ENCODE measurements around the gene ST6GALNAC4. TPM values are rescaled to one million over a fixed set of nuclear protein-coding genes. Genes with fewer than 3 reads are reported as not detected.

ST6GALNAC4 gene
- total RNA-seq, 4 donors from 2014 or later, result 16.7 to 66.1 (median 47.3) TPM

DNA sequence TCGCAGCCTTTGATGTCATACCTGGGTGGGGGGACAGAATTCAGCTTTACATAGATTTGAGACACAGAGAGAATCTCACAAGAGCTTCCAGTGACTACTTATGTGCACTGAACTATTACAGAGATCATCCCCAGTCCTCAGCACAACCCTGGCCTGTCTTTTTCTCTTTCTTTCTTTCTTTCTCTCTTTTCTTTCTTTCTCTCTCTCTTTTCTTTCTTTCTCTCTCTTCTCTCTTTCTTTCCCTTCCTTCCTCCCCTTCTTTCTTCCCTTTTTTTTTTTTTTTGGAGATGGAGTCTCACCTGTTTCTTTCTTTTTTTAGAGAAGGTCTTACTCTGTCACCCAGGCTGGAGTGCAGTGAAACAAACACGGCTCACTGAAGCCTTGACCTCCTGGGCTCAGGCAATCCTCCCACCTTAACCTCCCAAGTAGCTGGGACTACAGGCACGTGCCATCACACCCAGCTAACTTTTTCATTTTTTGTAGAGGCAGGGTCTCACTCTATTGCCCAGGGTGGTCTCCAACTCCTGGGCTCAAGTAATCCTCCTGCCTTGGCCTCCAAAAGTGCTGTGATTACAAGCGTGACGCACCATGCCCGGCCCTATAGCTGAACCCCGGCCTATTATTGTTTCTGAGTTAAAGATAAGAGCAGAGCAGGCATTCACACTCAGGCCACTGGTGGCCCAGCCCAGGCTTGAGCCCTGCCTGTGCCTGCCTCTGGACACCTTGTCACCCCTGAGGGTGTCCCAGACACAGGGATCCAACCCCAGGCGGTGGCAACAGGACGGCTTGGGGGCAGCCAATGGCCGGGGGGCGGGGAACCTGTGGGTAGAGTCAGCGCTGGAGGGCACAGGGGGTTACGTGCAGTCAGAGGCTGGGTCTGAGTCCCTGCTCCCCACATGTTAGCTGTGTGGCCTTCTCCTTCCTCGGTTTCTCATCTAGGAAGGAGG lies 9.4 kb upstream of the ST6GALNAC4 start:
- in situ Hi-C loops (cut with MboI; ENCODE audit: low pct_ligation_motif_present in 1 of 4, low pct_unique_long_range_greater_than_20kb in 1 of 4, low sequenced_read_pairs in 3 of 4), result loop anchor here in 2 of 4 donors (10.0 kb wide), 1 partner anchor 331 kb away; no protein-coding TSS in a partner anchor
- H3K27me3 ChIP-seq, result peaks cover 81% of the 10 kb centered on the region
- H3K27ac ChIP-seq, result no peak overlapping the region
- no peaks in the 10 kb centered on the region for H3K9me3 ChIP-seq
- no peak for DNase-seq
- H3K4me1 ChIP-seq, result peaks cover 12 to 43% (median 36%) of the 10 kb centered on the region in 4 donors
- no peaks in the 10 kb centered on the region for H3K36me3 ChIP-seq
- TF ChIP-seq EP300 (IDR thresholded peaks at IDR 0.05; ENCODE audit: low read depth), result no peak
- TF ChIP-seq POLR2AphosphoS5 (IDR thresholded peaks at IDR 0.05), result no peak
- TF ChIP-seq POLR2A (IDR thresholded peaks at IDR 0.05), result no peak
- TF ChIP-seq, protein P1, sequence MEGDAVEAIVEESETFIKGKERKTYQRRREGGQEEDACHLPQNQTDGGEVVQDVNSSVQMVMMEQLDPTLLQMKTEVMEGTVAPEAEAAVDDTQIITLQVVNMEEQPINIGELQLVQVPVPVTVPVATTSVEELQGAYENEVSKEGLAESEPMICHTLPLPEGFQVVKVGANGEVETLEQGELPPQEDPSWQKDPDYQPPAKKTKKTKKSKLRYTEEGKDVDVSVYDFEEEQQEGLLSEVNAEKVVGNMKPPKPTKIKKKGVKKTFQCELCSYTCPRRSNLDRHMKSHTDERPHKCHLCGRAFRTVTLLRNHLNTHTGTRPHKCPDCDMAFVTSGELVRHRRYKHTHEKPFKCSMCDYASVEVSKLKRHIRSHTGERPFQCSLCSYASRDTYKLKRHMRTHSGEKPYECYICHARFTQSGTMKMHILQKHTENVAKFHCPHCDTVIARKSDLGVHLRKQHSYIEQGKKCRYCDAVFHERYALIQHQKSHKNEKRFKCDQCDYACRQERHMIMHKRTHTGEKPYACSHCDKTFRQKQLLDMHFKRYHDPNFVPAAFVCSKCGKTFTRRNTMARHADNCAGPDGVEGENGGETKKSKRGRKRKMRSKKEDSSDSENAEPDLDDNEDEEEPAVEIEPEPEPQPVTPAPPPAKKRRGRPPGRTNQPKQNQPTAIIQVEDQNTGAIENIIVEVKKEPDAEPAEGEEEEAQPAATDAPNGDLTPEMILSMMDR (IDR thresholded peaks at IDR 0.05), result no peak
- peak overlapping the region in 1 of 4 donors; percentile 30 for H3K4me3 ChIP-seq
- intact Hi-C loops (cut with DNase I; ENCODE audit: low total_unique reads), result no loop called here
- WGBS, 2 donors (ENCODE audit: low coverage in 1 of 2), result 50 to 58% methylated on average over 2 to 11 of the region's 14 CpGs

DNA sequence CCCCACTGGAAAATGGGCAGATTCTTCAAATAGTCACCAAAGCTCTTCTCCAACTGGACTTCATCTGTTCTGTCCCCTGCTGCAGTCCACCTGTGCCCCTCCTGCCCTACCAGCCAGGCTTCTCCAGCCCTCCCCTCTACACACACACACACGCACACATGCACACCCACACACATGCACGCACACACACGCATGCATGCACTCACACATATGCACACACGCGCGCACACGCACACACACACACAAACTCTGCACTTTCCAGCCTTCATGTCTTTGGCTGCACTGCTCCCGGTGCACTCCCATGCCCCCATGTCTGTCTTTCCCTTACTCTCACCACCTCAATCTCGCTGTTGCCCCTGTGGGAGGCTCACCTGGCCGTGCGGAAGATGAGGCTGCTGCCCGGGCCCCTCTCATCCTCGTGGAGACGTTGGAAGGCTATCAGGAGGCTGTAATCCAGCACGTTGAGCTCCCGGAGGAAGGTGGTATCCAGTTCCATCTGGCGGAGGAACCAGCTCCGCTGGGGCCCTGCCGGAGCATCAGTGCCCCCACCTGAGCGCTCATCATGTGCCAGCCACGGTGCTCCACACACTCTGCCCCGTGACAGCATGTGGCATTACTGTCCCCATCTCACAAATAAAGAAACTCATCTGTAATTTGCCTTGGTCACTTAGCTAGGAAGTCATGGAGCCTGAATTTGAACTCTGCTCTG lies 8.0 kb upstream of the ST6GALNAC4 start:
- no peak overlapping the region for H3K4me3 ChIP-seq
- WGBS, 2 donors (ENCODE audit: low coverage in 1 of 2), result 75 to 80% methylated on average over 1 to 22 of the region's 22 CpGs
- H3K27ac ChIP-seq, result no peak overlapping the region
- TF ChIP-seq, protein P1 (IDR thresholded peaks at IDR 0.05), result no peak
- no peak for TF ChIP-seq POLR2AphosphoS5 (IDR thresholded peaks at IDR 0.05)
- TF ChIP-seq POLR2A (IDR thresholded peaks at IDR 0.05), result no peak
- no peak for TF ChIP-seq EP300 (IDR thresholded peaks at IDR 0.05; ENCODE audit: low read depth)
- no peaks in the 10 kb centered on the region for H3K9me3 ChIP-seq
- H3K36me3 ChIP-seq, result no peaks in the 10 kb centered on the region
- H3K4me1 ChIP-seq, result peaks cover 6 to 33% (median 25%) of the 10 kb centered on the region in 4 donors
- intact Hi-C loops (cut with DNase I; ENCODE audit: low total_unique reads), result loop anchor here (5.0 kb wide), 1 partner anchor 188 kb away; the partner anchor contains the start of gene TOR2A
- in situ Hi-C loops (cut with MboI; ENCODE audit: low pct_ligation_motif_present in 1 of 4, low pct_unique_long_range_greater_than_20kb in 1 of 4, low sequenced_read_pairs in 3 of 4), result loop anchor here (10.0 to 25.0 kb wide), 3 partner anchors 138 to 338 kb away; partner anchors contain the start of genes CDK9 (in 1 of the 4) and SH2D3C (in 1 of the 4)
- DNase-seq, result no peak
- peaks cover 73% of the 10 kb centered on the region for H3K27me3 ChIP-seq

DNA sequence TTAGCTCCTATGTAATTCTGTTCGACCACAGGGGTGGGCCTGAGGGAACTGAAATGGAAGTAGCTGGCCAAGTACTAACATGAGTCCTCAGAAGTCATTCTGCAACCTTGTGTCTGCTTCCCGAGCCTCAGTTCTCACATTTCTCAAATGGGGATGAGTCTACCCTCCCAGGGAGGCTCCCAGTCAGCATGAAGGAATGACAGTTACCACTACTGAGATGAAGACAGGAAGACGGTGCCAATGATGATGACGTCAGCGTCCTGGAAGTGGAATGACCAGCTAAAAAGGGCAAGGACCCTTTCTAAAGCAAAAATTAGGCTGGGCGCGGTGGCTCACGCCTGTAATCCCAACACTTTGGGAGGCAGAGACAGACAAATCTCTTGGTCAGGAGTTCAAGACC lies 6.9 kb upstream of the ST6GALNAC4 start:
- Histone ChIP-seq H3K9me3 (no peaks in the 10 kb centered on the region), H3K27ac (no peak overlapping the region), H3K36me3 (no peaks in the 10 kb centered on the region), H3K4me1 (peaks cover 6 to 44% (median 33%) of the 10 kb centered on the region in 4 donors), H3K27me3 (peaks cover 65% of the 10 kb centered on the region), H3K4me3 (no peak overlapping the region)
- intact Hi-C loops (cut with DNase I; ENCODE audit: low total_unique reads), result loop anchor here (5.0 kb wide), 1 partner anchor 186 kb away; the partner anchor contains the start of gene TOR2A
- in situ Hi-C loops (cut with MboI; ENCODE audit: low pct_ligation_motif_present in 1 of 4, low pct_unique_long_range_greater_than_20kb in 1 of 4, low sequenced_read_pairs in 3 of 4), result loop anchor here (10.0 to 25.0 kb wide), 3 partner anchors 136 to 336 kb away; partner anchors contain the start of genes CDK9 (in 1 of the 4) and SH2D3C (in 1 of the 4)
- TF ChIP-seq, protein P1 (IDR thresholded peaks at IDR 0.05), result no peak
- TF ChIP-seq POLR2A (IDR thresholded peaks at IDR 0.05), result no peak
- no peak for TF ChIP-seq EP300 (IDR thresholded peaks at IDR 0.05; ENCODE audit: low read depth)
- no peak for TF ChIP-seq POLR2AphosphoS5 (IDR thresholded peaks at IDR 0.05)
- WGBS, 2 donors (ENCODE audit: low coverage in 1 of 2), result 71% methylated on average over 8 of the region's 8 CpGs; no CpG with 5 or more reads in 1 of the 2 donors
- DNase-seq, result no peak

Measured in transverse colon (tissue), 4 donors.